ENCODE data around the gene MDN1.
A peak's percentile ranks its signal among the peaks of the same experiment; 100 is the strongest.

The MDN1 gene

DNA sequence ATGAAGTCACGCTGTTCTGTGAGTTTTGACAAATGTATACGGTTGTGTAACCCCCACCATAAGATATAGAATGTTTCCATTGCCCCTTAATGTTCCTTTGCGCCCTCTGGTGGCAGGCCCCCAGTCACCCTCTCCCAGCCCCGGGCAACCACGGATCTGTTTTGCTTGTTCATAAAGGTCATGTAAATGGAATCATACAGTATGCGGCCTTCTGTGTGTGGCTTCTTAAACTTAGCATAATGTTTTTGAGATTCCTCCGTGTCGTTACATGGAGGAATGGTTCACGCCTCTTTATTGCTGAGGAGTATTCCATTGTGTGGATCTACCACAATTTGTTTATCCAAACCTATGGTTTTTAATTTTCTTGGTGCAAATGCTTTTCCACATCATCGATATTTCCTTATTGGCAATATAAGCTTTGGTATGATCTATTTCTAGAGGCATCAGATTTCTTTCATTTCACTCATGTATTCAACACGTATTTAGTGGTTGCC, 209.4 kb downstream of the MDN1 start:
- TF ChIP-seq, protein P1, sequence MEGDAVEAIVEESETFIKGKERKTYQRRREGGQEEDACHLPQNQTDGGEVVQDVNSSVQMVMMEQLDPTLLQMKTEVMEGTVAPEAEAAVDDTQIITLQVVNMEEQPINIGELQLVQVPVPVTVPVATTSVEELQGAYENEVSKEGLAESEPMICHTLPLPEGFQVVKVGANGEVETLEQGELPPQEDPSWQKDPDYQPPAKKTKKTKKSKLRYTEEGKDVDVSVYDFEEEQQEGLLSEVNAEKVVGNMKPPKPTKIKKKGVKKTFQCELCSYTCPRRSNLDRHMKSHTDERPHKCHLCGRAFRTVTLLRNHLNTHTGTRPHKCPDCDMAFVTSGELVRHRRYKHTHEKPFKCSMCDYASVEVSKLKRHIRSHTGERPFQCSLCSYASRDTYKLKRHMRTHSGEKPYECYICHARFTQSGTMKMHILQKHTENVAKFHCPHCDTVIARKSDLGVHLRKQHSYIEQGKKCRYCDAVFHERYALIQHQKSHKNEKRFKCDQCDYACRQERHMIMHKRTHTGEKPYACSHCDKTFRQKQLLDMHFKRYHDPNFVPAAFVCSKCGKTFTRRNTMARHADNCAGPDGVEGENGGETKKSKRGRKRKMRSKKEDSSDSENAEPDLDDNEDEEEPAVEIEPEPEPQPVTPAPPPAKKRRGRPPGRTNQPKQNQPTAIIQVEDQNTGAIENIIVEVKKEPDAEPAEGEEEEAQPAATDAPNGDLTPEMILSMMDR (IDR thresholded peaks at IDR 0.05; ENCODE audit: borderline replicate concordance, insufficient read depth, low read depth, low read length): peak; percentile 75
- no peak overlapping the region for H3K4me3 ChIP-seq (ENCODE audit: low read depth, low read length)

DNA sequence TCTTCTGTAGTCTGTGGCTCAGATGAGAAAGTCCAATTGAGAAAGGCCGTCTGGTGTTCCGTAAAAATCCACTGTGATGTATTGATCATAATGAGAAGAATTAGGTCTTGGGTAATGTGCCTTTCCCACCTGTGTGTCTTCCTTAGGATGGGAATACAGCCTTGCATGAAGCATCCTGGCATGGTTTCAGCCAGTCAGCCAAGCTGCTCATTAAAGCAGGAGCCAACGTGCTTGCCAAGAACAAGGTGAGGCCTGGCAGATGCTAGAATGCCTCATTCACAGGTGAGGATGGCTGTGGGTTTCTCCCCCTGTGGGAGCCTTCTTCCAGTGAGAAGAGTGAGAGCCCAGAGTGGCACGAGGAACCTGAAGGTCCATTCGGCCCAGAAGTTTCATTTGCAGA, 213.7 kb downstream of the MDN1 start:
- no peak overlapping the region for H3K4me3 ChIP-seq (ENCODE audit: low read depth, low read length)
- TF ChIP-seq, protein P1 (IDR thresholded peaks at IDR 0.05; ENCODE audit: borderline replicate concordance, insufficient read depth, low read depth, low read length): no peak

DNA sequence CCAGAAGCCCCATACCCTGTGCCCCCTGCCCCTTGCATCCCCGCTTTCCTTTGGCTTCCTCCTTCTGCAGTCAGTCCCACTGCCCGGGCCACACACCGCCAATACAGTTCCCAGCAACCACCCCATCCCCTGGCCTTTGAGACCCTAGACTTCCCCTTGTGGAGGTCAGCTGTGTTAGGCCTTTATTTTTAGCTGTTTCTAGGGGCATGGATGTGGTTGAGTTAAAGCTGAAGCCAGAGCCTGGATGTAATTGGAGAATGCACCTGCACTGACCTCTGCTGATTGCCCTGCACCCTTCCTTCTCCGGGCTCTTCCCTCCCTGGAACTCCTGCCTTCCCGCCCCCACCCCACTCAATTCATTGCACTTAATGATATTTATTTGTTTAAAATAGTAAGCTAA, 214.9 kb downstream of the MDN1 start:
- TF ChIP-seq, protein P1 (IDR thresholded peaks at IDR 0.05; ENCODE audit: borderline replicate concordance, insufficient read depth, low read depth, low read length): no peak
- no peak overlapping the region for H3K4me3 ChIP-seq (ENCODE audit: low read depth, low read length)

DNA sequence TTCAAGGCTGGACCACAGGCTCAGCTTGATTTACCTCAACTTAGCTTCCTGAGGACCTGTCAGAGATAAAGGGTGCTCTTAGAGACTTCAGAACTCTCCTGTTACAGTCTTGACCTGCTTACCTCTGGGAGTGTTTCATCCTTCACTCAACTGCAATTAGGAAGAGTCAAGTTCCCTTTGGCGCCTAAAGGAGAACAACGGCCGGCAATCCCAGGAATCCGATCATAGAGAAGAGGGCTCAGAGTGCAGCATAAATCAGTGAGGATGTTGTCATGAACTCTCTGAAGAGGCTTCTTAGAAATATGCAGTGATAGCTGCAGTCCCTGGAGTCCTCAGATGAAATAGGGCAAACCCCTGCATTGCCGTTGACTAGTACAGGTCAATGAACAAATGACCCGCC, 217.4 kb downstream of the MDN1 start:
- TF ChIP-seq, protein P1 (IDR thresholded peaks at IDR 0.05; ENCODE audit: borderline replicate concordance, insufficient read depth, low read depth, low read length): no peak
- H3K4me3 ChIP-seq (ENCODE audit: low read depth, low read length): no peak overlapping the region

DNA sequence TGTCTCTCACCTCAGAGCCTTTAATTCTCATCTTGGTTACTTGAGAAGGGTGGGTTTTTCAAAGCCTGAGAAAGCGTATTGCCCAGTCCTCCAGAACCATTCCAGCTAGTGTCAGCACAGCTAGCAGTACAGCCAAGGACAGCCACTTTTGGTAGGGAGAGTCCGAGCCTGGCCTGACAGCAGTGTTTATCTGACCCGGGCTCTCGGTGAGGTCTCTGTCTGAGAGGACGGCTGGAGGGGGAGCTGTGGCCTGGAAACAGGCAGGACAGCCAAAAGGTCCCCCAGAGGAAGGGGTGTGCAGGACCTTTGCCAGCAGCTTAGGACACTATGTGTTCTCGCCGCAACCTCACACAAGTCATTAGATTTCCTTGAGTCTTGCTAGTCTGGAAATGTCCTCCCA, 219.9 kb downstream of the MDN1 start:
- TF ChIP-seq, protein P1 (IDR thresholded peaks at IDR 0.05; ENCODE audit: borderline replicate concordance, insufficient read depth, low read depth, low read length): no peak
- H3K4me3 ChIP-seq (ENCODE audit: low read depth, low read length): no peak overlapping the region

DNA sequence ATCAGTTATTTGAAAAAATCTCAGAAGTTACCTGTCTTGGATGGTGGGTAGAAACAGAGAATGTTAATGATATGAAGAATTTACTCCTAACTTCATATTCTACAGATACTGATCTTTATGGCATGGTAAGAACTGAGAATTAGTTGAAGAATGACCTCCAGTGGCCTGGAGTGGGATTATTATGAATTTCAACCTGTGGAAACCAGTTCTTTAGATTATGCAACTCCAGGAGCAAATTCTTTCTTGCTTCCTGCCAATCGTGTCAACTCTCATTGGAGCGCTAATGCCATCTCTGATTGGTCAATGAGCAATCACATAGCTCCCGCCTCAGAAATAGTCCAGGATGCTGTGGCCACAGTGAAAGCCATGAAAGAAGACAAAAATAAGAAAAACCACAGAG, 221.6 kb downstream of the MDN1 start:
- TF ChIP-seq, protein P1 (IDR thresholded peaks at IDR 0.05; ENCODE audit: borderline replicate concordance, insufficient read depth, low read depth, low read length): no peak

DNA sequence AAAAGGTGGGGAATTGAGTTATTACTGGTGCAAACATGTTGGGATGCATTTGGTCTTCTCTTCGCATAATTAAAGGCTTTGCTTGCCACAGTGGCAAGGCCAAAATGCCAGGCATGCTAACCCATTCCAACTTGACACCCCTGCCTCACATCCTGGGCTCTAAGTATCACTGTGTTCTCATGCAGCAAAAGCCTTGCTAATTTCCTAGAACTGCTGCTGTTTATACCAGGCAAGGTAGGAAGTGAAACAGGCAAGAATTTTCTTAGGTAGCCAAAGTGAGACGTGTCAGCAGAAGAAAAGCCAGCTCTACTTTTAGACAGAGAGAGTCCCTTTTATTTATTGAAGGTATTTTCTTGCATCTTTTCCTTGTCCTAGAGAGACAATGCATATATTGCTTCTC, 222.2 kb downstream of the MDN1 start:
- H3K4me3 ChIP-seq (ENCODE audit: low read depth, low read length): no peak overlapping the region
- TF ChIP-seq, protein P1 (IDR thresholded peaks at IDR 0.05; ENCODE audit: borderline replicate concordance, insufficient read depth, low read depth, low read length): no peak

More for the DNA sequence above, 221.6 kb downstream of the MDN1 start:
- H3K4me3 ChIP-seq (ENCODE audit: low read depth, low read length): no peak overlapping the region
